ENCODE results near the gene JAZF1.

GRCh38 chr7:27872356-27873275, 308.0 kb downstream of the JAZF1 start:
- TF ChIP-seq EZH2 (IDR thresholded peaks at IDR 0.05; ENCODE audit: borderline replicate concordance) = no peak
- TF ChIP-seq, protein P1, sequence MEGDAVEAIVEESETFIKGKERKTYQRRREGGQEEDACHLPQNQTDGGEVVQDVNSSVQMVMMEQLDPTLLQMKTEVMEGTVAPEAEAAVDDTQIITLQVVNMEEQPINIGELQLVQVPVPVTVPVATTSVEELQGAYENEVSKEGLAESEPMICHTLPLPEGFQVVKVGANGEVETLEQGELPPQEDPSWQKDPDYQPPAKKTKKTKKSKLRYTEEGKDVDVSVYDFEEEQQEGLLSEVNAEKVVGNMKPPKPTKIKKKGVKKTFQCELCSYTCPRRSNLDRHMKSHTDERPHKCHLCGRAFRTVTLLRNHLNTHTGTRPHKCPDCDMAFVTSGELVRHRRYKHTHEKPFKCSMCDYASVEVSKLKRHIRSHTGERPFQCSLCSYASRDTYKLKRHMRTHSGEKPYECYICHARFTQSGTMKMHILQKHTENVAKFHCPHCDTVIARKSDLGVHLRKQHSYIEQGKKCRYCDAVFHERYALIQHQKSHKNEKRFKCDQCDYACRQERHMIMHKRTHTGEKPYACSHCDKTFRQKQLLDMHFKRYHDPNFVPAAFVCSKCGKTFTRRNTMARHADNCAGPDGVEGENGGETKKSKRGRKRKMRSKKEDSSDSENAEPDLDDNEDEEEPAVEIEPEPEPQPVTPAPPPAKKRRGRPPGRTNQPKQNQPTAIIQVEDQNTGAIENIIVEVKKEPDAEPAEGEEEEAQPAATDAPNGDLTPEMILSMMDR (IDR thresholded peaks at IDR 0.05; ENCODE audit: poor library complexity) = no peak

All from hepatocyte (in vitro differentiated cells).